ENCODE results near the gene FBXO41. TPM values are rescaled to one million over a fixed set of nuclear protein-coding genes. Genes with fewer than 3 reads are reported as not detected.

Gene FBXO41
- total and polyA plus RNA-seq, 9 of the 15 experiments (the other 6 are each of a cell fraction or from before 2014, with no cell fraction given): 0.21 to 8.2 (median 3.5) TPM

- TF ChIP-seq CLOCK (CRISPR knock-in tag; IDR thresholded peaks at IDR 0.05; ENCODE audit: borderline replicate concordance) (no peak), ZFP1 (CRISPR knock-in tag; IDR thresholded peaks at IDR 0.05) (no peak), ARNT (IDR thresholded peaks at IDR 0.05) (no peak), ZBTB40 (IDR thresholded peaks at IDR 0.05) (no peak), ZBTB40 (CRISPR knock-in tag; IDR thresholded peaks at IDR 0.05) (no peak), ZNF444 (CRISPR knock-in tag; IDR thresholded peaks at IDR 0.05) (no peak), GTF2A2 (tag; IDR thresholded peaks at IDR 0.05) (no peak), MIER1 (IDR thresholded peaks at IDR 0.05; ENCODE audit: low read depth) (no peak), HSF4 (CRISPR knock-in tag; IDR thresholded peaks at IDR 0.05; ENCODE audit: borderline replicate concordance) (no peak), COPS2 (conservative IDR thresholded peaks at IDR 0.05) (no peak), TSHZ1 (CRISPR knock-in tag; IDR thresholded peaks at IDR 0.05) (no peak)
Measured at GRCh38 chr2:73214120-73215035, 69.9 kb downstream of the FBXO41 start, which contains the start of gene SMYD5 (continued).
